Upper lobe of right lung (tissue), 1 donor: ENCODE measurements around the gene VAPB. TPM values are rescaled to one million over a fixed set of nuclear protein-coding genes. Genes with fewer than 3 reads are reported as not detected.
A peak's percentile ranks its signal among the peaks of the same experiment; 100 is the strongest.
"Not testable (repeated sequence)": the region's sequence is repeated elsewhere in the genome, so short reads cannot be mapped to it uniquely, and the experiment has no call there.

Experiments
- ATAC-seq: fragments of 200-7000 bp; cut with Tn5 transposase; one replicate; pipeline ENCODE4 v1.9.1; 2020; ENCODE audit warnings: mild to moderate bottlenecking, moderate library complexity
- DNase-seq: peaks from one replicate; pipeline ENCODE4 v3.0.0-alpha.2; 2020
- H3K27ac ChIP-seq: fragments of 200-600 bp; one replicate; pipeline ENCODE4 v1.8.0; 2022
- H3K27me3 ChIP-seq: fragments of 200-600 bp; one replicate; pipeline ENCODE4 v1.8.0; 2022; ENCODE audit warnings: mild to moderate bottlenecking
- H3K36me3 ChIP-seq: fragments of 200-600 bp; one replicate; pipeline ENCODE4 v1.8.0; 2022
- H3K4me1 ChIP-seq: fragments of 200-600 bp; one replicate; pipeline ENCODE4 v1.8.0; 2022
- H3K4me3 ChIP-seq: fragments of 200-600 bp; one replicate; pipeline ENCODE4 v1.8.0; 2022; ENCODE audit warnings: mild to moderate bottlenecking
- H3K9me3 ChIP-seq: fragments of 200-600 bp; one replicate; pipeline ENCODE4 v1.8.0; 2022
- CTCF ChIP-seq: fragments of 200-600 bp; IDR thresholded peaks from one replicate; pipeline ENCODE4 v1.8.0; 2022; ENCODE audit warnings: antibody characterized with exemption
- intact Hi-C: fragments of 100-400 bp; cut with DNase I; formaldehyde crosslinking; loops from one replicate; pipeline ENCODE4 v1.11.0; 2022
- total RNA-seq: library from RNA; stranded (reverse); fragmentation: NEBNext Ultra II Directional; extraction: Animal tissue kit (Norgen Biotek cat#: 25700); gene quantifications from one replicate; pipeline ENCODE4 v1.2.1, GENCODE V29; 2021
- donor health status: DM: no; HTN: yes; CAD: no; lungs with severe emphysema.

The VAPB gene
- total RNA-seq, 1 donor from 2014 or later = 47.8 TPM

- no peaks in the 10 kb centered on the region for H3K27me3 ChIP-seq
- no peak overlapping the region for H3K4me3 ChIP-seq
- TF ChIP-seq CTCF = no peak
- no peak for ATAC-seq
- H3K27ac ChIP-seq = no peak overlapping the region
- H3K36me3 ChIP-seq = peaks cover 30% of the 10 kb centered on the region
- no peaks in the 10 kb centered on the region for H3K9me3 ChIP-seq
- no peak for DNase-seq
- peaks cover 19% of the 10 kb centered on the region for H3K4me1 ChIP-seq
- intact Hi-C loops = no loop called here
Measured at GRCh38 chr20:58418949-58419748, 30.1 kb downstream of the VAPB start.

GRCh38 chr20:58420798-58421496 is 31.9 kb downstream of the VAPB start:
- intact Hi-C loops = no loop called here
- no peak overlapping the region for H3K27ac ChIP-seq
- no peaks in the 10 kb centered on the region for H3K27me3 ChIP-seq
- no peak overlapping the region for H3K4me3 ChIP-seq
- no peaks in the 10 kb centered on the region for H3K9me3 ChIP-seq
- TF ChIP-seq CTCF = no peak
- ATAC-seq = no peak
- peaks cover 26% of the 10 kb centered on the region for H3K4me1 ChIP-seq
- peaks cover 34% of the 10 kb centered on the region for H3K36me3 ChIP-seq
- no peak for DNase-seq

GRCh38 chr20:58421497-58421850 is 32.4 kb downstream of the VAPB start:
- Histone ChIP-seq H3K27ac (no peak overlapping the region), H3K4me1 (peaks cover 21% of the 10 kb centered on the region), H3K9me3 (no peaks in the 10 kb centered on the region), H3K4me3 (no peak overlapping the region), H3K27me3 (no peaks in the 10 kb centered on the region), H3K36me3 (peaks cover 34% of the 10 kb centered on the region)
- intact Hi-C loops = no loop called here
- DNase-seq (no peak), ATAC-seq (peak; percentile 45)
- no peak for TF ChIP-seq CTCF

GRCh38 chr20:58424218-58424969 is 35.4 kb downstream of the VAPB start:
- TF ChIP-seq CTCF = no peak
- no peak overlapping the region for H3K4me3 ChIP-seq
- H3K27me3 ChIP-seq = no peaks in the 10 kb centered on the region
- peak; percentile 23 for ATAC-seq
- DNase-seq = no peak
- intact Hi-C loops = no loop called here
- H3K4me1 ChIP-seq = peaks cover 13% of the 10 kb centered on the region
- no peak overlapping the region for H3K27ac ChIP-seq
- peaks cover 24% of the 10 kb centered on the region for H3K36me3 ChIP-seq
- no peaks in the 10 kb centered on the region for H3K9me3 ChIP-seq

- DNase-seq, H3K4me3 ChIP-seq, H3K27me3 ChIP-seq, H3K27ac ChIP-seq, ATAC-seq, intact Hi-C loops, H3K9me3 ChIP-seq: not testable (repeated sequence)
- Histone ChIP-seq H3K36me3 (peaks cover 14% of the 10 kb centered on the region), H3K4me1 (peaks cover 25% of the 10 kb centered on the region)
Measured at GRCh38 chr20:58427571-58427970, 38.5 kb downstream of the VAPB start.

- Histone ChIP-seq H3K9me3 (no peaks in the 10 kb centered on the region), H3K4me3 (no peak overlapping the region), H3K4me1 (peaks cover 25% of the 10 kb centered on the region), H3K36me3 (peaks cover 8% of the 10 kb centered on the region), H3K27ac (no peak overlapping the region), H3K27me3 (no peaks in the 10 kb centered on the region)
- TF ChIP-seq CTCF = no peak
- ATAC-seq (no peak), DNase-seq (no peak)
- intact Hi-C loops = no loop called here
Measured at GRCh38 chr20:58428364-58428763, 39.3 kb downstream of the VAPB start.
